ENCODE results near the gene ZNF790.

DNA sequence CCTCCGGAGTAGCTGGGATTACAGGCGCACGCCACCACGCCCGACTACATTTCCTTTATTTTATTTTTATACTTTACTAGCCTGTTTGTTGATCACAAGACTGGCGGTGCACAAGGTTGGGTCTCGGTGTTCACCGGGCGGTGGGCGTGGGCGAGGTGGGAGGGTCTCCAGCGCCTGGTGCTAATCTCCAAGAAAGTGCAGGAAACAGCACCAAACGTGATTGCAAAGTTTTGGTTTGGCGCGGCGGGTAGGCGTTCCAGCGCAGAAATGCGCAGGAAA is 41.5 kb downstream of the ZNF790 start:
- TF ChIP-seq POLR2A (IDR thresholded peaks at IDR 0.05), result no peak
- TF ChIP-seq POLR2AphosphoS5 (IDR thresholded peaks at IDR 0.05), result no peak
- TF ChIP-seq, protein P1, sequence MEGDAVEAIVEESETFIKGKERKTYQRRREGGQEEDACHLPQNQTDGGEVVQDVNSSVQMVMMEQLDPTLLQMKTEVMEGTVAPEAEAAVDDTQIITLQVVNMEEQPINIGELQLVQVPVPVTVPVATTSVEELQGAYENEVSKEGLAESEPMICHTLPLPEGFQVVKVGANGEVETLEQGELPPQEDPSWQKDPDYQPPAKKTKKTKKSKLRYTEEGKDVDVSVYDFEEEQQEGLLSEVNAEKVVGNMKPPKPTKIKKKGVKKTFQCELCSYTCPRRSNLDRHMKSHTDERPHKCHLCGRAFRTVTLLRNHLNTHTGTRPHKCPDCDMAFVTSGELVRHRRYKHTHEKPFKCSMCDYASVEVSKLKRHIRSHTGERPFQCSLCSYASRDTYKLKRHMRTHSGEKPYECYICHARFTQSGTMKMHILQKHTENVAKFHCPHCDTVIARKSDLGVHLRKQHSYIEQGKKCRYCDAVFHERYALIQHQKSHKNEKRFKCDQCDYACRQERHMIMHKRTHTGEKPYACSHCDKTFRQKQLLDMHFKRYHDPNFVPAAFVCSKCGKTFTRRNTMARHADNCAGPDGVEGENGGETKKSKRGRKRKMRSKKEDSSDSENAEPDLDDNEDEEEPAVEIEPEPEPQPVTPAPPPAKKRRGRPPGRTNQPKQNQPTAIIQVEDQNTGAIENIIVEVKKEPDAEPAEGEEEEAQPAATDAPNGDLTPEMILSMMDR (IDR thresholded peaks at IDR 0.05), result no peak
